GM12865 (cell line): ENCODE results near the gene FAM234A.

Experiments used
- DNase-seq: peaks from one replicate; pipeline ENCODE4 v3.0.0; 2010; ENCODE audit warnings: low read depth
- H3K4me3 ChIP-seq: 2 replicates; pipeline ENCODE4 v1.5.1; 2011; ENCODE audit warnings: mild to moderate bottlenecking, low read depth, low read length, control low read depth
- TF ChIP-seq, protein P1 (sequence below): IDR thresholded peaks from 2 replicates; pipeline ENCODE4 v1.5.1; 2011; ENCODE audit warnings: low read length, control low read depth, low read depth, inconsistent platforms; ENCODE audit not compliant: insufficient read depth; ENCODE audit errors: missing control alignments

FAM234A gene, protein sequence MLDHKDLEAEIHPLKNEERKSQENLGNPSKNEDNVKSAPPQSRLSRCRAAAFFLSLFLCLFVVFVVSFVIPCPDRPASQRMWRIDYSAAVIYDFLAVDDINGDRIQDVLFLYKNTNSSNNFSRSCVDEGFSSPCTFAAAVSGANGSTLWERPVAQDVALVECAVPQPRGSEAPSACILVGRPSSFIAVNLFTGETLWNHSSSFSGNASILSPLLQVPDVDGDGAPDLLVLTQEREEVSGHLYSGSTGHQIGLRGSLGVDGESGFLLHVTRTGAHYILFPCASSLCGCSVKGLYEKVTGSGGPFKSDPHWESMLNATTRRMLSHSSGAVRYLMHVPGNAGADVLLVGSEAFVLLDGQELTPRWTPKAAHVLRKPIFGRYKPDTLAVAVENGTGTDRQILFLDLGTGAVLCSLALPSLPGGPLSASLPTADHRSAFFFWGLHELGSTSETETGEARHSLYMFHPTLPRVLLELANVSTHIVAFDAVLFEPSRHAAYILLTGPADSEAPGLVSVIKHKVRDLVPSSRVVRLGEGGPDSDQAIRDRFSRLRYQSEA

DNA sequence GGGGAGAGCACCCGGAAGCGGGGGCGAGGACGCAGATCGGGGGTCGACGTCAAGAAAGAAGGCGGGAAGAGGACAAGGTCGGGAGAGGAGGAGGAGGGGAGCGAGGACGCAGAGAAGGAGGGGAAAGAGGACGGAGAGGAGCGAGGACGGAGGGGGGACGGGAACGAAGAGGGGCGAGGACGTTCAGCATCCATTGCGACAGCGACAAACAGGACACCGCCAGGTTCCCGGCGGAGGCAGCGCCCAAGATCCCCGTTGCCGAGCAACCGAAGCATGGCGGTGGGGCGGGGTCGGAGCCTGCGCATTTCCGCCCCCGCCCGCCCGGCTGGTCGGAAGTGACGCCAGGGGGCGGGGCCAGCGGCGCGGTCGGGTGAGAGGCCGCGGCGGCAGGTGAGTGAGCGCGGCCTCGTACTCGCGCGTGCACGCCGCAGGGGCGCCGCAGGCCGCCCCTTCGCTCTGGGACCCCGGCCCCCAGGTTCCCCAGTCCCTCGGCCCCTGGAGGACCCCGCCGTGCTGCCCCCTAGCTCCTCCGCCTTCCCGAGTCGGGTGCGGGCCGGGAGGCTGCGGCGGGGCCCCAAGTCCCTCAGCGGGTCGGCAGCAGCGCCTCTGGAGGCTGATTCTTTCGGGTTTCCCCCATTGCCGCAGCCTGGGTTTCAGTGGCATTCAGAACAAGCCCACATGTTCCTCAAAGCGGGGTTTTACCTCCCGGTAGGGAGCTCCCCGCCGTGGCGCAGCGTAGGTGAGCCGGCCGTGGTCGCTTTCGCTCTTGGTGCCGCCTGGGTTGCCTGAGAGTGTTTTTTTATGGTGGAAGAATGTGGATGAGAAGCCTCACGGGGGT lies at the start of gene FAM234A:
TSS of gene FAM234A (plus strand) at position 354 of the 838 bp plus-strand sequence. CDS start 19,593 bp downstream, outside the sequence.
- H3K4me3 ChIP-seq = peak within 1 kb of the TSS; percentile 60
- TF ChIP-seq, protein P1, sequence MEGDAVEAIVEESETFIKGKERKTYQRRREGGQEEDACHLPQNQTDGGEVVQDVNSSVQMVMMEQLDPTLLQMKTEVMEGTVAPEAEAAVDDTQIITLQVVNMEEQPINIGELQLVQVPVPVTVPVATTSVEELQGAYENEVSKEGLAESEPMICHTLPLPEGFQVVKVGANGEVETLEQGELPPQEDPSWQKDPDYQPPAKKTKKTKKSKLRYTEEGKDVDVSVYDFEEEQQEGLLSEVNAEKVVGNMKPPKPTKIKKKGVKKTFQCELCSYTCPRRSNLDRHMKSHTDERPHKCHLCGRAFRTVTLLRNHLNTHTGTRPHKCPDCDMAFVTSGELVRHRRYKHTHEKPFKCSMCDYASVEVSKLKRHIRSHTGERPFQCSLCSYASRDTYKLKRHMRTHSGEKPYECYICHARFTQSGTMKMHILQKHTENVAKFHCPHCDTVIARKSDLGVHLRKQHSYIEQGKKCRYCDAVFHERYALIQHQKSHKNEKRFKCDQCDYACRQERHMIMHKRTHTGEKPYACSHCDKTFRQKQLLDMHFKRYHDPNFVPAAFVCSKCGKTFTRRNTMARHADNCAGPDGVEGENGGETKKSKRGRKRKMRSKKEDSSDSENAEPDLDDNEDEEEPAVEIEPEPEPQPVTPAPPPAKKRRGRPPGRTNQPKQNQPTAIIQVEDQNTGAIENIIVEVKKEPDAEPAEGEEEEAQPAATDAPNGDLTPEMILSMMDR = peak; percentile 57
- peak; percentile 97 for DNase-seq

DNA sequence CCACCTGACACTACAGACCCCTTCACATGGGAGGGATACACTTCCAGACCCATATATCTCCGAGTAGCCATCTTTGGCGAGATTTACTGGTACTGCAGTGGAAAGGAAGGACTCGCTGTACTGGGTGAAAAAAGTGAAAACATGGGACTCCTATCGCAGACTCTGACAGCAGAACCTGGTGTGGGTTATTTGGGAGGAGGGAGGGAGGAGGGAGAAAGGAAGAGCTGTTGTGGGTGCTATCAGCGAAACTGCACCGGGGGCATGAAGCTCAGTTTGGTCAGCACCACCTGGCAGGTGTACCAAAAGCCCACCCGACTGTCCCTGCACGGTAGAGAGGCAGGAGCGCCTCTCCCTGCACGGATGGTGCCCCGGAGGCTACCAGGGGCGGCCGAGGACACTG lies 49.4 kb upstream of the FAM234A start:
- H3K4me3 ChIP-seq = no peak overlapping the region
- TF ChIP-seq, protein P1 = no peak
- DNase-seq = no peak

DNA sequence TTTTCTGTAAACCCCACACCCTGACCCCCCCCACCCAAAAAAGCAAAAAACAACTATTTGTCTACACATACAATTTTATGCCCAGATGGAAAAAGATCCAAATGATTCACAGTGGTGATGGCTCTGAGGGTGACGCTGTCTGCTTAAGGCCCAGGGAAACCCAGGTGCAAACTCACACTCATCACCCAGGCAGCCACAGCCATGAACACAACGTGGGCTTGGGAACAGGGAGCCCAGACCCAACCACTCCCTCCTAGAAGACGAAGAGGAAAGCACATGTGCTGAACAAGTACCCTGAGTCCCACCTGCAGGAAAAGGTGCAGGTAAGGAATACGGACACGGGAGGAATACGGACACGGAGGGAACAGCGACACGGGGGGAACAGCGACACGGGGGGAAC lies 48.9 kb upstream of the FAM234A start:
- no peak for DNase-seq
- no peak overlapping the region for H3K4me3 ChIP-seq
- TF ChIP-seq, protein P1 = no peak

DNA sequence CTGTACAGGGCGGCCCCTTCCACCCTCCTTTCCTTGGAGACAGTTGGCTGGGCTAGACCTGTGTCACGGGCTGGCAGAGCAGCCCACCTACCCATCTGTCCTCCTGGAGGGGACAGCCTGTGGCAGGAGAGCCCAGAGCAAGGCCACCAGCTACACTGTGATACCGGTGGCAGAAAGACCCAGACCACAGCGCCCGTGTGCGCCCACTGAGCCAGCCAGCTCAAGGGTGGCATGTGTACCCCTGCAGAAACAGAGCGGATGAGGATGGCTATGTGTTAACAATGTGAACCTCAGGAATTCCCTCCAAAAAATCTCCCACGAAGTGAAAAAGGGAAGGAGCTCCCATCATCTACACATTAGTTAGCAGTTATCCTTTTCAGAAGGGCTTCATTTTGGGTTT lies 47.3 kb upstream of the FAM234A start:
- TF ChIP-seq, protein P1 = no peak
- DNase-seq = no peak
- no peak overlapping the region for H3K4me3 ChIP-seq

DNA sequence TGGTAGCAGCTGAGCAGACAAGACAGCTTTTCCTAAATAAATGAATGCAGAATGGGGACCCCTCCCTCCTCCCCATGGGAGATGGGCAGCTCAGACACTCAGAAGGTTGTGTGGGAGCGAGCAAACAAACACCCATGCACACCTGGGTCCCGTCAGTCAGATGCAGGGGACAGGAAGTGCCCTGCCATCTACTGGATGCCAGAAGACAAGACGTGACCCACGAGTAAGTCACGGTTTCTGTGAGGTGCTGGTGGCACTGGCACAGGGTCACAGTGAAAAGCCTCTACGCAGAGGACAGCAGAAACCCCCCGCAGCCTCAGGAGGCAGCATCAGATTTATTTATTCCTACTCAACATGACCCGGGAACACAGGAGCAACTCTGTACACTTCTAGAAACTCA lies 45.9 kb upstream of the FAM234A start:
- no peak overlapping the region for H3K4me3 ChIP-seq
- DNase-seq = peak; percentile 28

DNA sequence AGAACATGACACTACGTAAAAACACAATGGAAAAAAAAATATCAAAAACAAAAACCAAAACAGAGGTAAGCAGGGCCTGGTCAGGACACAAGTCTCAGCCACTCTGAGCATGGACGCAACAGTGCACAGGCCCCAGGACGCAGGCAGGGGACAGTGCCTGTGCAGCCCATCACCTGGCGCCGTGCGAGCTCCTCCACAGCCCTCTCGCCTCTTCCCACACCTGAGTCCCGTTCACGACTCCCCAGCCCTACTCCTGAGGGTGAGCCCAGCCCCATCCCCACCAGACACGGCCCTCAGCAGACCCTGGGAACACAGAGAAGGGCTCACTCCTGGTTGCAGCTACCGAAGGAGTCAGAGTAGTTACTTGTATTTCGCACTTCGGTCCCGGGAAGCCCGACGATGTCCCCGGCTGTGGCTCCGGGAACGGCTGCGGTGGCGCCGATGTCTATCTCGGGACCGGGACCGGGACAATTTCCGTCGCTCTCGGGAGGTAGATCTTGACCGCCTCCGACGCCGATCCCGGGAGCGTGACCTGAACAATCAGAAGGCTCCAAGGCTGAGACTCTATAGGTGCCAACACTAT lies 44.9 kb upstream of the FAM234A start:
- no peak overlapping the region for H3K4me3 ChIP-seq
- no peak for DNase-seq
- TF ChIP-seq, protein P1 = no peak

More for the DNA sequence above, 45.9 kb upstream of the FAM234A start:
- TF ChIP-seq, protein P1 = peak; percentile 38
